Endothelial cell (in vitro differentiated cells): ENCODE data around the gene VSX1. TPM values are rescaled to one million over a fixed set of nuclear protein-coding genes. Genes with fewer than 3 reads are reported as not detected.

ENCODE experiments used
- DNase-seq: peaks from one replicate; pipeline ENCODE4 v3.0.0; 2021; ENCODE audit warnings: low spot score
- H3K27ac Mint-ChIP-seq: one replicate; pipeline ENCODE4 v1.8.0; 2021; ENCODE audit warnings: mixed read lengths, inconsistent platforms; ENCODE audit not compliant: unreplicated experiment
- H3K27me3 Mint-ChIP-seq: one replicate; pipeline ENCODE4 v1.8.0; 2021; ENCODE audit warnings: mild to moderate bottlenecking, moderate library complexity, mixed read lengths, inconsistent platforms; ENCODE audit not compliant: unreplicated experiment
- H3K36me3 Mint-ChIP-seq: one replicate; pipeline ENCODE4 v1.8.0; 2021; ENCODE audit warnings: mild to moderate bottlenecking, low read depth, mixed read lengths, inconsistent platforms; ENCODE audit not compliant: unreplicated experiment
- H3K4me1 Mint-ChIP-seq: one replicate; pipeline ENCODE4 v1.8.0; 2021; ENCODE audit warnings: mild to moderate bottlenecking, mixed read lengths, inconsistent platforms; ENCODE audit not compliant: unreplicated experiment
- H3K4me3 Mint-ChIP-seq: one replicate; pipeline ENCODE4 v1.8.0; 2021; ENCODE audit warnings: mild to moderate bottlenecking, mixed read lengths, inconsistent platforms; ENCODE audit not compliant: unreplicated experiment
- H3K9me3 Mint-ChIP-seq: one replicate; pipeline ENCODE4 v1.8.0; 2021; ENCODE audit warnings: mixed read lengths, inconsistent platforms; ENCODE audit not compliant: unreplicated experiment
- total RNA-seq: library from RNA; stranded (reverse); fragmentation: NEBNext Ultra II Directional; extraction: Animal tissue kit (Norgen Biotek cat#: 25700); gene quantifications from one replicate; pipeline ENCODE4 v1.2.1, GENCODE V29; 2021; ENCODE audit not compliant: unreplicated experiment
- TF ChIP-seq, protein P1 (sequence below): fragments of 200-600 bp; sonication (generic); IDR thresholded peaks from one replicate; pipeline ENCODE4 v1.5.0; 2021; ENCODE audit warnings: antibody characterized with exemption; ENCODE audit not compliant: unreplicated experiment

Gene VSX1
- total RNA-seq, 1 donor from 2014 or later: not detected

DNA sequence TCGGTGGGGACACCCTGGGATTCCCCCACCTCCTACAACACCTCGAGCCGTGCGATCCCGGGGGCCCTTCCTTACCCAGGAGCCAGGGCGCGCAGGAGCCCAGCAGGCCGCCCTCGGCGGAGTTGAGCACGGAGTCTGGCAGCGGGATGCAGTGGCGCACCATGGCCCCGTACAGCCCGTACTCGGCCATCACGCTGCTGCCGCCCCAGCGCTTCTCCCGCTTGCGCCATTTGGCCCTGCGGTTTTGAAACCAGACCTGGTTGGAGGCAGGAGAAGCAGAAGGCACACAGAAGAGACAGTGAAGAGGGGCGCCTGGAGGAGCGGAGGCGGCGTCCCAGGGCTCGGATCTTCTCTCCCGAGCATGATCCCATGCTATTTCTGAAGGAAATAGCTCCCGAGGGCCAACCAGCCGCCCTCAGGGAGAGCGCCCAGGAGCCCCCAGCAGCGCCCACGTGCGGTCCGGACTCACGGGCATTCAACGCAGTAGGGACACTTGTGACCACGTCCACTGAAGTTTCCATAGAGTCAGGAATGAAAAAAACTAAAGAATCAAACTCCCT, 4.3 kb downstream of the VSX1 start:
- Mint-ChIP-seq H3K36me3 (no peaks in the 10 kb centered on the region), H3K4me3 (no peak overlapping the region), H3K27ac (no peak overlapping the region), H3K4me1 (peaks cover 4% of the 10 kb centered on the region), H3K9me3 (no peaks in the 10 kb centered on the region), H3K27me3 (peaks cover 15% of the 10 kb centered on the region)
- peak; percentile 40 for DNase-seq
- TF ChIP-seq, protein P1, sequence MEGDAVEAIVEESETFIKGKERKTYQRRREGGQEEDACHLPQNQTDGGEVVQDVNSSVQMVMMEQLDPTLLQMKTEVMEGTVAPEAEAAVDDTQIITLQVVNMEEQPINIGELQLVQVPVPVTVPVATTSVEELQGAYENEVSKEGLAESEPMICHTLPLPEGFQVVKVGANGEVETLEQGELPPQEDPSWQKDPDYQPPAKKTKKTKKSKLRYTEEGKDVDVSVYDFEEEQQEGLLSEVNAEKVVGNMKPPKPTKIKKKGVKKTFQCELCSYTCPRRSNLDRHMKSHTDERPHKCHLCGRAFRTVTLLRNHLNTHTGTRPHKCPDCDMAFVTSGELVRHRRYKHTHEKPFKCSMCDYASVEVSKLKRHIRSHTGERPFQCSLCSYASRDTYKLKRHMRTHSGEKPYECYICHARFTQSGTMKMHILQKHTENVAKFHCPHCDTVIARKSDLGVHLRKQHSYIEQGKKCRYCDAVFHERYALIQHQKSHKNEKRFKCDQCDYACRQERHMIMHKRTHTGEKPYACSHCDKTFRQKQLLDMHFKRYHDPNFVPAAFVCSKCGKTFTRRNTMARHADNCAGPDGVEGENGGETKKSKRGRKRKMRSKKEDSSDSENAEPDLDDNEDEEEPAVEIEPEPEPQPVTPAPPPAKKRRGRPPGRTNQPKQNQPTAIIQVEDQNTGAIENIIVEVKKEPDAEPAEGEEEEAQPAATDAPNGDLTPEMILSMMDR: no peak

DNA sequence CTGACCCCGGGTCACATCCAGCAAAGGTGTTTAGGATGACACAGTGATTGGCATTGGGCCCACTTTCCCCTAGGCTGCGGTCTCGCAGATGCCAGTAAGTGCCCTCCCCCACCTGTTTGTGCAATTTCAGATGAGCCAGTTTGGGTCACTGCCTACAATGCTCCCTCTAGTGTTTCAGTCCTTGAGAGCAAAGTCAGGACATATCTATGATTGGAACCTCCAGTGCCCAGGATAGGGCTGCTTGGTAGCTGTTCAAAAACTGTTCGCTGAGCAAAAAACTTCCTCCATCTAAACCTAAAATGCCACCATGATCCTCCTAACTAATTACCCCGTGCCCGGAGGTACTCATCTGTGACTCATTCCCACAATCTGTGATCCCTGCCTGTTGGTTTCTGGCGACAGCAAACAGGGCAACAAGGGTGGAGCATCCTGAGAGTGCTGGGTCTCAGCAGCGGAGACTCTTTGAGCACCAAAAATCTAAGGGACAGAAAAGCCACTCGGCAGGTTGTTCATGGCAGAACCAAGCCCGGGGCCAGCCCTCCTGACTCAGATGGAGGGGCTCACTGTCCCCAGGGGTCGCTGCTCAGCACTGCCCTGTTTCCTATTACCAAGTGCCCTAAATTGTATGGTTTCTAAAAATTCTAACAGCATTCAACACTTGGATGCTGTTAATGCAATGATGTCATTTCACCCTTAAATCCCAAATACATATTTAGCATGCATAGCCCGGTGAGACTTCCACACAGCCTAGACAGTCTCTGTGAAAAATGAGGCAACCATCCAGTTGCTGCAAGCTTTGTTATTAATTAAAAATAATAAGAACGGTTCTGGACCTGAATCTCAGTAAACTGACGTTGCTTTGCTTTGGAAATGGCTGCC, 5.0 kb downstream of the VSX1 start:
- Mint-ChIP-seq H3K4me3 (no peak overlapping the region), H3K4me1 (no peaks in the 10 kb centered on the region), H3K27me3 (peaks cover 11% of the 10 kb centered on the region), H3K27ac (no peak overlapping the region), H3K36me3 (no peaks in the 10 kb centered on the region), H3K9me3 (no peaks in the 10 kb centered on the region)
- DNase-seq: no peak
- TF ChIP-seq, protein P1: no peak

DNA sequence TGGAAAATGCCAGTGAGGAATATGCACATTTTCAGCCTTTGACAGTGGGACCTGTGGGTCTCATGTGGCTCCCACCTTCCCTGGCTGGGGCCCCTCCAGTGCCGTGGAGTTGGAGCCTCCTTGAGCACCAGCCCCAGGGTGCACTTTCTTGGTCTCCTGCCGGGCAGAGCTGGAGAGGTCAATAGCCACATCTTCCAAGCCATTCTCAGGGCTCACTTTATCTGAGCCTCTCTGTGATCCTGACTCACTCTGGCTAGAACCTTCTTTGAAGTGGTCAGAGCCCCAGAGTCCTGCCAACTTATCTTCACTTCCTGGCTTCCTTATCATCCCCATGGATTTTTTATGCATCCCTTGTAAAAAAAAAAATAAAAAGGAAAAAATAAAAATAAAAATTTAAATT, 5.7 kb downstream of the VSX1 start:
- Mint-ChIP-seq H3K36me3 (no peaks in the 10 kb centered on the region), H3K27ac (no peak overlapping the region), H3K4me1 (peaks cover 4% of the 10 kb centered on the region), H3K4me3 (no peak overlapping the region), H3K9me3 (no peaks in the 10 kb centered on the region), H3K27me3 (peaks cover 11% of the 10 kb centered on the region)
- TF ChIP-seq, protein P1: no peak
- DNase-seq: no peak

DNA sequence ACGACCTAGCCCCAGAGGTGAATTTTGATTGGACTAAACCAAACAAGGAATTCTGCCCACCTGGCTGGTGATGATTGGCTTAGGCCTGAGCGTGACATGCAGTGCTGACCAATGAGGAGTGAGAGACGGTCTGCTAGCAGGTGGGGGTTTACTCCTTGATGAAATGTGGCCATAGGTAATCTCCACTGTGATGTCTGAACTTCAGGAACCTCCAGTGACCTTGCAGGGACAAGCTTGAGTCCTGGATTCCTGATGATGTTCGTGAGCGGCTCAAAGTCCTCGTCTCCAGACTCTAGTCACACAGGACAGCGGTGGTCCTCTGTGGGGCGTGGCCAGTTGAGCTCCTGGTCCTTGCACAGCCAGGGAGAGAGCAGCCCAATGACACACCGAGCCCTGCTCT, 8.4 kb downstream of the VSX1 start:
- Mint-ChIP-seq H3K4me1 (peaks cover 4% of the 10 kb centered on the region), H3K27ac (no peak overlapping the region), H3K36me3 (no peaks in the 10 kb centered on the region), H3K27me3 (peaks cover 5% of the 10 kb centered on the region), H3K9me3 (no peaks in the 10 kb centered on the region), H3K4me3 (no peak overlapping the region)
- TF ChIP-seq, protein P1: no peak
- no peak for DNase-seq

DNA sequence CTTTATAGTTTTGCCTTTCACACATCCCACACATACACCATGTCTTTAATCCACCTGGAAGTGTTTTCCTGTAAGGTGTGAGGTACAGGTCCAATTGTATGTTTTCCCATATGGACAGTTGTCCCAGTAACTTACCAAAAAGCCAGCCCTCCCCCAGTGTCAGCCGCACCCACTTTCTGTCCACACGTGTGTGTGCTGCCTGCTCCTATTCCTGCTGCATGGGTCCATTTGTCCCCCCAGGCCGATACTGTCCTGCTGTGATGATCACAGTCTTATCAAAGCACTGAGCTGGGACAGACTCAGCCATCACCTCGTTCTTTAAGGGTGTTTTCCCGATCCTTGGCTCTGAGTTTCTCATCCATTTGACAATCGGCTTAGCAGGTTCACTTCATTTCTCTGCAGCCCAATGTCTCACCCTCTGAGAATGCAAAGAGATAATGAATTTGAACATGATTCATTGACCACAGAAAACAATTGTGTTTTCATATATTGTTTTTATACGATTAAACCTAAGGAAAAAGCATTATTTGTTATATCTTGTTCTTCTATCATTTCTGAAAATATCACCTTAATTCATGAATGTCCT, 9.6 kb downstream of the VSX1 start:
- peak; percentile 1 for DNase-seq
- Mint-ChIP-seq H3K36me3 (no peaks in the 10 kb centered on the region), H3K27me3 (peaks cover 5% of the 10 kb centered on the region), H3K27ac (no peak overlapping the region), H3K4me1 (peaks cover 4% of the 10 kb centered on the region), H3K4me3 (no peak overlapping the region), H3K9me3 (no peaks in the 10 kb centered on the region)
- TF ChIP-seq, protein P1: no peak
